Gastrocnemius medialis (tissue), 4 donors: Measurements from ENCODE around the gene EBP.

Experiments used
- CTCF ChIP-seq, 5 experiments: fragments of 450-650 bp in 3 of 5; fragments of 200-600 bp in 2 of 5; sonication (generic) in 2 of 5; IDR thresholded peaks in 4 of 5; conservative IDR thresholded peaks in 1 of 5; 1 replicate in 4 of 5; 2 replicates in 1 of 5; pipeline ENCODE4 v1.5.1; 2016 to 2019; ENCODE audit warnings: antibody characterized with exemption in 5 of 5, mild to moderate bottlenecking in 3 of 5, moderate library complexity in 3 of 5
- POLR2A ChIP-seq, 2 donors: fragments of 450-650 bp; IDR thresholded peaks; one replicate each; pipeline ENCODE4 v1.6.1; 2017; ENCODE audit warnings: antibody characterized with exemption in 2 of 2, mild to moderate bottlenecking in 2 of 2, moderate library complexity in 2 of 2

GRCh38 chrX:48569958-48570357, 48.4 kb downstream of the EBP start:
- TF ChIP-seq CTCF (IDR thresholded peaks at IDR 0.05 in 4 of 5, conservative IDR thresholded peaks at IDR 0.05 in 1 of 5), result no peak
- TF ChIP-seq POLR2A (IDR thresholded peaks at IDR 0.05), result no peak
